Fibroblast of pulmonary artery (primary cell): ENCODE results near the gene GJA4.
A peak's percentile ranks its signal among the peaks of the same experiment; 100 is the strongest.

Experiments
- DNase-seq: peaks from one replicate; pipeline ENCODE4 v3.0.0-alpha.2; 2010; ENCODE audit warnings: low read depth
- H3K4me3 ChIP-seq: replicated peaks from 2 replicates; pipeline ENCODE4 v1.5.1; 2011; ENCODE audit warnings: low read depth, mild to moderate bottlenecking, control low read depth, low read length, moderate library complexity
- TF ChIP-seq, protein P1 (sequence below): IDR thresholded peaks from 2 replicates; pipeline ENCODE4 v1.5.1; 2011; ENCODE audit warnings: mild to moderate bottlenecking, control low read depth, low read length, inconsistent platforms; ENCODE audit errors: missing control alignments

The GJA4 gene

DNA sequence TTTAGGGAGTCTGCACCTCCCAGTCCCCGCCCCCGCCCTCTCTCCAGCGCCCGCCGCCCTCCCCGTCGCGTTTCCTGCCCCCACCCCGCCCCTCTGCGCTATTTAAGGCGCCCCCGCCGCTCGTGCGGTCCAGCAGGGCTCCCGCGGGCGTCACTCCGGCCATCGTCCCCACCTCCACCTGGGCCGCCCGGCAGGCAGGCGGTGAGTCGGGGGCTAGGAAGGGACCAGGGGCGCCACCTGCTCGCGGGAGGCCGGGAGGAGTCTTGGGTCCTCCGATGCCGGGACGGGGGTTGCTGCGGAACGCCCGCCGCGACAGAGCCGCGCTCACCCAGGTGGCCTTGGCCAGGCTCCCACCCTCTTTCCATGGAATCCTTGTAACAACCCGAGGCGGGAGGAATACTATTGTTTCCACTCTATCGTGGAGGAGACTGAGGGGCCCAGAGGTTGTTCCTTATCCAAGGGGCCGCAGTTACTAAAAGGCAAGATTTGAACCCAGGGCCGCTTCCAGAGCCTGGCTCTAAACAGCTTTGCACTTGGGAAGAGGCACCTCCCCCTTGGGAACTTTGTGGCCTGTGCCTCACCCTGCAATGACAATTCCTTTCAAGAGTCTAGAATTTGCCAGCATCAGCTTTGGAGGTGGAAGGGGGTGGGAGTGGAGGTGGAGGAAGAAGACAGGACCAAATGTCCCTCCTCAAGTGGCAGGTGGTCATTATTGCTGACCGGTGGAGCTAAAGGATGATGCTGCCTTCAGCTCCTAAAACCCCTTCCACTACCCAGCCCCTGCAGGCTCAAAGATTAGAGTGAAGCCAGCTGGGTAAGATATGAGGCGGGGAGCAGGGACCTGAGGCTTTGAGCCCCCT is at the start of gene GJA4:
Gene GJA4, plus strand, starts transcription at position 132 of the 860 bp plus-strand sequence. CDS start 1,215 bp downstream, outside the sequence.
- H3K4me3 ChIP-seq: peak within 1 kb of the TSS; percentile 34
- TF ChIP-seq, protein P1, sequence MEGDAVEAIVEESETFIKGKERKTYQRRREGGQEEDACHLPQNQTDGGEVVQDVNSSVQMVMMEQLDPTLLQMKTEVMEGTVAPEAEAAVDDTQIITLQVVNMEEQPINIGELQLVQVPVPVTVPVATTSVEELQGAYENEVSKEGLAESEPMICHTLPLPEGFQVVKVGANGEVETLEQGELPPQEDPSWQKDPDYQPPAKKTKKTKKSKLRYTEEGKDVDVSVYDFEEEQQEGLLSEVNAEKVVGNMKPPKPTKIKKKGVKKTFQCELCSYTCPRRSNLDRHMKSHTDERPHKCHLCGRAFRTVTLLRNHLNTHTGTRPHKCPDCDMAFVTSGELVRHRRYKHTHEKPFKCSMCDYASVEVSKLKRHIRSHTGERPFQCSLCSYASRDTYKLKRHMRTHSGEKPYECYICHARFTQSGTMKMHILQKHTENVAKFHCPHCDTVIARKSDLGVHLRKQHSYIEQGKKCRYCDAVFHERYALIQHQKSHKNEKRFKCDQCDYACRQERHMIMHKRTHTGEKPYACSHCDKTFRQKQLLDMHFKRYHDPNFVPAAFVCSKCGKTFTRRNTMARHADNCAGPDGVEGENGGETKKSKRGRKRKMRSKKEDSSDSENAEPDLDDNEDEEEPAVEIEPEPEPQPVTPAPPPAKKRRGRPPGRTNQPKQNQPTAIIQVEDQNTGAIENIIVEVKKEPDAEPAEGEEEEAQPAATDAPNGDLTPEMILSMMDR: no peak
- DNase-seq: no peak

DNA sequence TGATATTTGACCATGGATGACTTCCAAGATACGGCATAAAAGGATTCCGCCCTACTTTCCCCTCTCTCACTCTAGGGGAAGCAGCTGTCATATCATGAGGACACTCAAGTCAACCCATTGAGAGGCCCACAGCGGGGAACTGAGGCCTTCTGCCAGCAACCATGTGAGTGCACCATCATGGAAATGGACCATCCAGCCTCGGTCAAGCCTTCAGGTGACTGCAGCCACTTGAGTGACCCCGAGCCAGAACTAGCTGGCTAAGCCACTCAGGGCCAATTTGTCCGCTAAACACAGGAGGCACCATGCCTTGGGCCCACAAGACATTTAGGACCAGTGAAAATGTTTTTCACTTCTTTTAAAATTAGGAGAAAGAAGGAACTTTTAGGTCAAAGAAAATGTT is 49.0 kb upstream of the GJA4 start:
- DNase-seq: no peak
- TF ChIP-seq, protein P1: no peak

DNA sequence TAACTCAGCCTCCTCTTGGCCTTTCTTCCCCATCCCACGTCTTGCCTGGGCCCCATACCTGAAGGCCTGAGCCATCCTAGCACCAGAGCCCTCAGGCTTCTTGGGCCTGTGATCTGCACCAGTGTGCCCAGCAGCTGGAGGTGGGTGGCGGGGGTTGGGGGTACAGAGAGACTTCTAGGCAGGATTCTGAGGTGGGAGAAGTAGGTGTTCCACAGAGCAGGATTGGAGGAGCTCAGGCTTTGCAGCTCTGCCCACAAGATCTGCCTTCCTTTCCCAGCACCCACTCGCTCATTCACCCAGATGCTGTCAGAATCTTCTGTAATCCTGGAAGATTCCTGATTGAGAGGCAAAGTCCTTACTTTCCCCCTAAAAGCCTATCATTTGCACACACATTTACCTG is 47.9 kb upstream of the GJA4 start:
- H3K4me3 ChIP-seq: no peak overlapping the region
- no peak for DNase-seq
- TF ChIP-seq, protein P1: no peak

More for the DNA sequence above, 49.0 kb upstream of the GJA4 start:
- no peak overlapping the region for H3K4me3 ChIP-seq

DNA sequence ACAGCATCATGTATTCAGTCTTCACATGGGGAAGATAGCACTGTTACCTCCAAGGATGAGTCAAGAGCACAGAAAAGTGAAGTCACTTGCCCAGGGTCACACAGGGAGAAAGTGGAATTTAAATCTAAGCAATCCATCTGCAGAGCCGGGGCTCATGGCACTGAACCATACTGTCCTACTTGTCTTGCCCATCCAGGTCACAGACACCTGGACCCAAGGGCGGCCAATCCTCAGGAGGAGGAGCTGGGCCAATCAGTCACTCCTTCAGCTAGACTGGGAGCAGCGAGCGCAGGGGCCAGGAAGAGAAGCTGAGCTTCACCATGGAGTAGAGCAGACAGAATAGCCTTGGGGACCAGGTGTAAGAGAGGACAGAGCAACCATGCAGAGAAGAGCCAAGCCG is 47.1 kb upstream of the GJA4 start:
- no peak for DNase-seq
- H3K4me3 ChIP-seq: no peak overlapping the region
- TF ChIP-seq, protein P1: no peak

DNA sequence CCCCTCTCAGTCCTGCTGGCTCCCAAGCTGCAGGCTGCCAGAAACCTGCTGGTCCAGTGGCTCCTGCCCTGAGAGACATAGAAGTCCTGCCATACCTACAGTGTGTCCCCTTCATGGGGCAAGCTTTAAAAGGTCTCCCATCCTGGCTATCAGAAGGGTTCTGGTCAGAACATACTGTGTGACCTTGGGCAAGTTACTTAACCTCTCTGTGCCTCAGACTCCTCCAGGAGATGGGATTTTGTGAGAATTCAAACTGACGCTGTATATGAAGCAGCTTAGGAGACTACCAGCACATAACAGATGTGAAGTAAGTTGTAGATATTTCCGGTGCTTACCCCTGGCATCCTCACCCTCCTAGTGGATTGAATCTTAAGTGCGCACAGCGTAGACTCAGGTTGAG is 46.7 kb upstream of the GJA4 start:
- no peak for DNase-seq
- TF ChIP-seq, protein P1: no peak
- H3K4me3 ChIP-seq: no peak overlapping the region

DNA sequence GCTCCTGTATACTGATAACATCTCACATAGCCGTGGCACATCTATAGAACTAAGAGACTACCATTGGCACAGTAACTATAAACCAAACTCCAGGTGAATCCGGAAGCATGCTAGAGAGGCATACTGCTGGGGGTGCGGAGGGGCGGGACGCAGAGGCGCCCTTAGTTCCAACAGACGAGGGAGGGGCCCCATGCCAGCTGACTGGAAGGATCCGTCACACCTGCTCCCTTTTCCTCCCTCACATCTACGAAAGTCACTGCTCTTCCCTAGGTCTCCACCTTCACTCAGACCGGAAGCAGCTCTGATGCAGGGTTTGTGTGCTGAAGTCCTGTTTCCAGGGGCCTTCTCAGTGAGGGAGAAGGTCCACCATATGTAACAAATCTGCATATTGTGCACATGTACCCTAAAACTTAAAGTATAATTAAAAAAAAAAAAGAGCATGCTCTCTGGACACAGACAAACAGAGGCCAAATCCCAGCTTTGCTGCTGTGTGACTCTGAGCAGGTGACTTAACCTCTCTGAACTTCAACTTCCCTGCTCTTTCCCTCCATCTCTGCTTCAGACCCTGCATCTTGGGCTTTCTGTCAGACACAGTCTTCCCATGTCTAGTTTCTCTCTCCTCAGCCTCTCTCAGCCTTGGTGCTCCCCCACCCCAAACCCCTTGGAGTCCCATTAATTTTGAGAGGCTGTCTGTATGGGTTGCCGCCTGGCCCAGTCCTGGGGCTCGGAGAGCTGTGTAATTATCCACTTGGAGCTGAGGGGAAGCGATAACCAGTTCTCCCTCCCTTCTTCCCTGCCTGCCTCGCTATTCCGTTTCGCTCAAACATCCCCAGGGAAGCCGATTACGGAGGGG is 45.8 kb upstream of the GJA4 start:
- DNase-seq: no peak
- H3K4me3 ChIP-seq: no peak overlapping the region
- TF ChIP-seq, protein P1: no peak
